Spleen (tissue), 11 donors: ENCODE results near the gene DGKB. TPM values are rescaled to one million over a fixed set of nuclear protein-coding genes. Genes with fewer than 3 reads are reported as not detected.

Experiments used
- DNase-seq: peaks from one replicate; pipeline ENCODE4 v3.0.0-alpha.2; 2020
- H3K27ac ChIP-seq, 8 donors: fragments of 200-600 bp; sonication (generic) in 7 of 8; 1 replicate in 4 of 8; 2 replicates in 4 of 8; pipeline versions ENCODE4 v1.5.0 to v1.8.0; 2016 to 2021; ENCODE audit warnings: inconsistent platforms in 4 of 8, mild to moderate bottlenecking in 4 of 8, moderate library complexity in 1 of 8
- H3K27me3 ChIP-seq, 7 donors: fragments of 200-600 bp; sonication (generic) in 6 of 7; replicated peaks in 1 of 7; 1 replicate in 4 of 7; 2 replicates in 3 of 7; pipeline versions ENCODE4 v1.5.0 to v1.8.0; 2016 to 2021; ENCODE audit warnings: inconsistent platforms in 3 of 7, mild to moderate bottlenecking in 1 of 7
- H3K36me3 ChIP-seq, 6 donors: fragments of 200-600 bp; sonication (generic) in 5 of 6; 1 replicate in 4 of 6; 2 replicates in 2 of 6; pipeline versions ENCODE4 v1.5.0 to v1.8.0; 2016 to 2021; ENCODE audit warnings: inconsistent platforms in 2 of 6
- H3K4me1 ChIP-seq, 6 donors: fragments of 200-600 bp; sonication (generic) in 5 of 6; 1 replicate in 3 of 6; 2 replicates in 3 of 6; pipeline versions ENCODE4 v1.5.0 to v1.8.0; 2016 to 2021; ENCODE audit warnings: inconsistent platforms in 3 of 6
- H3K4me3 ChIP-seq, 8 donors: fragments of 200-600 bp; sonication (generic) in 7 of 8; 1 replicate in 4 of 8; 2 replicates in 4 of 8; pipeline versions ENCODE4 v1.5.0 to v1.8.0; 2016 to 2021; ENCODE audit warnings: inconsistent platforms in 4 of 8, mild to moderate bottlenecking in 4 of 8, moderate library complexity in 2 of 8
- H3K9me3 ChIP-seq, 8 donors: fragments of 200-600 bp; sonication (generic) in 7 of 8; 1 replicate in 4 of 8; 2 replicates in 4 of 8; pipeline versions ENCODE4 v1.5.0 to v1.8.0; 2016 to 2021; ENCODE audit warnings: inconsistent platforms in 4 of 8
- POLR2A ChIP-seq, 3 donors: fragments of 450-650 bp; IDR thresholded peaks; one replicate each; pipeline ENCODE4 v1.5.1; 2017; ENCODE audit warnings: antibody characterized with exemption in 3 of 3, mild to moderate bottlenecking in 1 of 3
- POLR2AphosphoS5 ChIP-seq, 3 donors: sonication (generic); formaldehyde crosslinking; IDR thresholded peaks; one replicate each; pipeline ENCODE4 v1.5.1; 2017; ENCODE audit warnings: antibody characterized with exemption in 3 of 3
- WGBS, 5 donors: extraction: QIAGEN DNeasy Blood & Tissue Kit in 3 of 5; methylation state at CpG; one replicate each; pipeline versions ENCODE4 v1.1.5 to v1.1.7; 2013 to 2018; 5-methylcytosine and 5-hydroxymethylcytosine counted together
- intact Hi-C: fragments of 100-400 bp; cut with DNase I; formaldehyde crosslinking; loops from one replicate; pipeline ENCODE4 v1.15.0; 2023; ENCODE audit warnings: low total_unique reads
- polyA plus RNA-seq, 3 donors: library from polyadenylated mRNA; stranded (reverse); fragments of 200-250 nt; gene quantifications; one replicate each; pipeline ENCODE4 v1.2.1, GENCODE V29; 2013
- total RNA-seq, 7 donors: library from RNA; depleted of rRNA in 3 of 7; stranded (reverse); fragments of >200 nt in 3 of 7; fragmentation: NEBNext Ultra II Directional in 4 of 7; extraction: Animal tissue kit (Norgen Biotek cat#: 25700) in 4 of 7; gene quantifications; one replicate each; pipeline versions ENCODE4 v1.1.0 to v1.2.1, GENCODE V29; 2016 to 2021
- TF ChIP-seq, protein P1 (sequence below), 11 experiments: fragments of 200-600 bp in 7 of 11; fragments of 450-650 bp in 4 of 11; sonication (generic) in 4 of 11; IDR thresholded peaks in 8 of 11; conservative IDR thresholded peaks in 3 of 11; 1 replicate in 7 of 11; 2 replicates in 4 of 11; pipeline versions ENCODE4 v1.4.0 to v1.8.0; 2016 to 2021; ENCODE audit warnings: antibody characterized with exemption in 11 of 11, inconsistent platforms in 4 of 11, mild to moderate bottlenecking in 1 of 11
- donor health status: healthy with polysubstance abuse.
- donor health status: DM: no; HTN: no; CAD: no; lungs with moderate emphysema.
- donor health status: DM: no; HTN: no; CAD: no.
- donor health status: Bipolar disorder and iron deficiency.
- donor health status: healthy.
- donor health status: DM: no; HTN: no; CAD: no.
- donor health status: DM: yes; HTN: yes; CAD: no.

Gene DGKB
- total and polyA plus RNA-seq, 10 donors, result 0.02 to 0.26 (median 0.03) TPM; not detected in 6

DNA sequence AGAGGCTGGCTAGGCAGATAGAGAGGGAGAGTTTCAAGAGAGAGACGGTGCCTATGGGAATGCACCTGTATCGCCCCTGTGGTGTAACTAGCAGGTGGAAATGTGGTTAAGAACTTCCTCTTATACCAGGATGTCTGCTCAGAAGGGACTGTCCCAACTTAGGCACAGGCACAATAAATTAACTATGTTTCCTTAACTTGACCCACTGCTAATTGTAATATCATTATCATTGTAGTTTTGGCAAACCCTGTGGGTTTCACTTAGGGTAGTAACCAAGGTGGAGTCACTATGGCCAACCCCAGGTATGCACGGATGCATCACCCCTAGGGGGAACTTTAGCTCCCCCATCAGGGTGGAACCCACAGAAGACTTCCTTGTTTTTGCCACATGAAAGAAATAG is 455.7 kb downstream of the DGKB start:
- Histone ChIP-seq H3K9me3 (peaks cover 0 to 4% (median 0%) of the 10 kb centered on the region in 8 donors), H3K36me3 (no peaks in the 10 kb centered on the region), H3K27ac (no peak overlapping the region), H3K4me3 (no peak overlapping the region), H3K4me1 (peaks cover 0 to 2% (median 0%) of the 10 kb centered on the region in 6 donors), H3K27me3 (no peaks in the 10 kb centered on the region)
- intact Hi-C loops, result no loop called here
- 19 to 41% (median 23%) methylated on average over 3 of the region's 3 CpGs for WGBS, 5 donors
- DNase-seq, result no peak
- no peak for TF ChIP-seq POLR2A (IDR thresholded peaks at IDR 0.05)

DNA sequence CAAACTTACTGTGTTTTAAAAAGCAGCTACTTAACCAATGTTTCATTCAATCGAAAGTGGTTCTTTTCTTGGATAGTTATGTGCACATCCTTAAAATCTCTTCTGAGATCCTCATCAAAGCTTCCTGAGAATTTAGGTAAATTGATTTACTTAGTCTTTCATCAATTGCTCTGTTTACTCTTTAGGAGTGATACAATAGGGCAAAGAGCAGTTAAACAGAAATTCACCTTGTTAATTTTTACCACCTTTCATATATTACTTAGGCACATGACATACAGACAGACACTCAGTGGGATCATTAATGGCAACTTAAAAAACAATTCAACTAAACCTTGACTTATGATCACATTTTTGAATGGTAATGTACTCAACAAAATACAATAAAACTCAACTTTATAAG is 456.3 kb downstream of the DGKB start:
- Histone ChIP-seq H3K4me1 (peaks cover 0 to 2% (median 0%) of the 10 kb centered on the region in 6 donors), H3K9me3 (peaks cover 0 to 4% (median 0%) of the 10 kb centered on the region in 8 donors), H3K27me3 (no peaks in the 10 kb centered on the region), H3K27ac (no peak overlapping the region), H3K4me3 (no peak overlapping the region), H3K36me3 (no peaks in the 10 kb centered on the region)
- 76 to 90% (median 85%) methylated on average over 1 of the region's 1 CpG for WGBS, 5 donors
- TF ChIP-seq POLR2AphosphoS5 (IDR thresholded peaks at IDR 0.05) (no peak), POLR2A (IDR thresholded peaks at IDR 0.05) (no peak)
- TF ChIP-seq, protein P1, sequence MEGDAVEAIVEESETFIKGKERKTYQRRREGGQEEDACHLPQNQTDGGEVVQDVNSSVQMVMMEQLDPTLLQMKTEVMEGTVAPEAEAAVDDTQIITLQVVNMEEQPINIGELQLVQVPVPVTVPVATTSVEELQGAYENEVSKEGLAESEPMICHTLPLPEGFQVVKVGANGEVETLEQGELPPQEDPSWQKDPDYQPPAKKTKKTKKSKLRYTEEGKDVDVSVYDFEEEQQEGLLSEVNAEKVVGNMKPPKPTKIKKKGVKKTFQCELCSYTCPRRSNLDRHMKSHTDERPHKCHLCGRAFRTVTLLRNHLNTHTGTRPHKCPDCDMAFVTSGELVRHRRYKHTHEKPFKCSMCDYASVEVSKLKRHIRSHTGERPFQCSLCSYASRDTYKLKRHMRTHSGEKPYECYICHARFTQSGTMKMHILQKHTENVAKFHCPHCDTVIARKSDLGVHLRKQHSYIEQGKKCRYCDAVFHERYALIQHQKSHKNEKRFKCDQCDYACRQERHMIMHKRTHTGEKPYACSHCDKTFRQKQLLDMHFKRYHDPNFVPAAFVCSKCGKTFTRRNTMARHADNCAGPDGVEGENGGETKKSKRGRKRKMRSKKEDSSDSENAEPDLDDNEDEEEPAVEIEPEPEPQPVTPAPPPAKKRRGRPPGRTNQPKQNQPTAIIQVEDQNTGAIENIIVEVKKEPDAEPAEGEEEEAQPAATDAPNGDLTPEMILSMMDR (IDR thresholded peaks at IDR 0.05 in 8 of 11, conservative IDR thresholded peaks at IDR 0.05 in 3 of 11), result no peak
- intact Hi-C loops, result no loop called here
- no peak for DNase-seq

DNA sequence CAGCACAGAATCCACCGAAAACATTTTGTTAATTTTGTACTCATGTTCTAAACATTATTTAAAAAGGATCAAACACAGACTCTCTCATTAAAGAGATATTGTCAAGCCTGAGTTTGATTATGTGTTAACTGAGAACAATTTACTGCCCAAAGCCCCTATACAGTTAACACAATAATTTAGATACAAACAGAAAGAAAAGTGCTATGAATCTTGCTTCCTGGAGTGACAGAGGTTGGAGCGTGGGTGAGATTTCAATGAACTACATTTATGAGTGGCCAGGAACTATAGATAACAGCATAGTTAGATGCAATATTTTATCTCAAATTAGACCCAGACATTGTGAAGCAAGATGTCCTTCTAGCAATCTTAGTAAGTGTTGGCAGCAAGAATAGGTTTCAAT is 464.2 kb downstream of the DGKB start:
- Histone ChIP-seq H3K36me3 (no peaks in the 10 kb centered on the region), H3K27me3 (no peaks in the 10 kb centered on the region), H3K9me3 (no peaks in the 10 kb centered on the region), H3K27ac (no peak overlapping the region), H3K4me3 (no peak overlapping the region), H3K4me1 (no peaks in the 10 kb centered on the region)
- DNase-seq, result no peak
- TF ChIP-seq, protein P1 (IDR thresholded peaks at IDR 0.05 in 8 of 11, conservative IDR thresholded peaks at IDR 0.05 in 3 of 11), result no peak
- TF ChIP-seq POLR2A (IDR thresholded peaks at IDR 0.05), result no peak
- no peak for TF ChIP-seq POLR2AphosphoS5 (IDR thresholded peaks at IDR 0.05)
- WGBS, 5 donors, result 79 to 92% (median 88%) methylated on average over 2 of the region's 2 CpGs
- intact Hi-C loops, result no loop called here

DNA sequence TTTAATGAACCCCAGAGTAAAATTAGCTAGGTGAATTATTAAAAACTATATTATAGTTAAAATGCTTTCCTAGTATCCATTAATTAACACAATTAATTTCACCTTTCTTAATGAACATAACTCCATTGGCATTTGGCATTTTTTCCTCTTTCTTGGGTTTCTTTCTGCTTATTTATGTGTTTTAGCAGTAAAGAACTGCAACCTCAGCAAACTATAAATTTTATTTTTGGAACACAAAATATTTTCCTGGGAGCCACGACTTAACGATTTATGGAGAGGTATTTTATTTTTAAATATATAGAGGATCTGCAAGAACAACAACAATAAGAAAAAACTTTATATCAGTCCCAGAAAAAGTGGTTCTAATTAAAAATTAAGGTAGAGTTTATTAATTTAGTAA is 465.7 kb downstream of the DGKB start:
- no peak for TF ChIP-seq POLR2A (IDR thresholded peaks at IDR 0.05)
- no peak for TF ChIP-seq POLR2AphosphoS5 (IDR thresholded peaks at IDR 0.05)
- TF ChIP-seq, protein P1 (IDR thresholded peaks at IDR 0.05 in 8 of 11, conservative IDR thresholded peaks at IDR 0.05 in 3 of 11), result no peak
- DNase-seq, result no peak
- Histone ChIP-seq H3K36me3 (no peaks in the 10 kb centered on the region), H3K4me3 (no peak overlapping the region), H3K4me1 (no peaks in the 10 kb centered on the region), H3K9me3 (no peaks in the 10 kb centered on the region), H3K27me3 (no peaks in the 10 kb centered on the region), H3K27ac (no peak overlapping the region)
- WGBS, 5 donors, result 73 to 85% (median 83%) methylated on average over 2 of the region's 2 CpGs
- intact Hi-C loops, result no loop called here

DNA sequence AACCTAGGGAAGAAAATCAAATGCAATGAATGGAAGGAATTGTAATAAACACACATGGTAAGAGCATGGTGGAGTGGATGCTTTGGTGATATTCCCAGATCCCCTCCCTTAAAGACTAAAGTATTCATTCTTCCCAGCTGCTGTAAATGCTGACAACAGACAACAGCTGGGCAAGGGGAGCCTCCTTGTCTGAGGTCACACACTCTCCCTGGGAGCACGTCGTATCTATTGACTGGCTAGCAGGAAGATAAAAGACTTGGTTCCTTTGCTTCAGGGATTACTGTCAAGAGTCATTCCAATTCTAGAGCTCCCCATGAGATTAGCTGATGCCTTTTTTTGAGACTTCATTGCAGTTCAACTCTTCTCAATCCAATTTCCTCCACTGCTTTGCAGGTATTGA is 469.6 kb downstream of the DGKB start:
- H3K27ac ChIP-seq, result no peak overlapping the region
- DNase-seq, result no peak
- intact Hi-C loops, result no loop called here
- H3K9me3 ChIP-seq, result no peaks in the 10 kb centered on the region
- H3K36me3 ChIP-seq, result no peaks in the 10 kb centered on the region
- 46 to 85% (median 74%) methylated on average over 2 of the region's 2 CpGs for WGBS, 5 donors
- H3K4me3 ChIP-seq, result no peak overlapping the region
- TF ChIP-seq, protein P1 (IDR thresholded peaks at IDR 0.05 in 8 of 11, conservative IDR thresholded peaks at IDR 0.05 in 3 of 11), result no peak
- TF ChIP-seq POLR2A (IDR thresholded peaks at IDR 0.05) (no peak), POLR2AphosphoS5 (IDR thresholded peaks at IDR 0.05) (no peak)
- no peaks in the 10 kb centered on the region for H3K27me3 ChIP-seq
- H3K4me1 ChIP-seq, result no peaks in the 10 kb centered on the region
